NCI-H446 treated with DMSO at 0.1 percent for 48 hours (cell line): ENCODE results near the gene RPTOR.
A peak's percentile ranks its signal among the peaks of the same experiment; 100 is the strongest.

ENCODE experiments used
- DNase-seq: peaks from one replicate; lab custom pipeline; 2025; lab: John Stamatoyannopoulos, UW

The RPTOR gene

DNA sequence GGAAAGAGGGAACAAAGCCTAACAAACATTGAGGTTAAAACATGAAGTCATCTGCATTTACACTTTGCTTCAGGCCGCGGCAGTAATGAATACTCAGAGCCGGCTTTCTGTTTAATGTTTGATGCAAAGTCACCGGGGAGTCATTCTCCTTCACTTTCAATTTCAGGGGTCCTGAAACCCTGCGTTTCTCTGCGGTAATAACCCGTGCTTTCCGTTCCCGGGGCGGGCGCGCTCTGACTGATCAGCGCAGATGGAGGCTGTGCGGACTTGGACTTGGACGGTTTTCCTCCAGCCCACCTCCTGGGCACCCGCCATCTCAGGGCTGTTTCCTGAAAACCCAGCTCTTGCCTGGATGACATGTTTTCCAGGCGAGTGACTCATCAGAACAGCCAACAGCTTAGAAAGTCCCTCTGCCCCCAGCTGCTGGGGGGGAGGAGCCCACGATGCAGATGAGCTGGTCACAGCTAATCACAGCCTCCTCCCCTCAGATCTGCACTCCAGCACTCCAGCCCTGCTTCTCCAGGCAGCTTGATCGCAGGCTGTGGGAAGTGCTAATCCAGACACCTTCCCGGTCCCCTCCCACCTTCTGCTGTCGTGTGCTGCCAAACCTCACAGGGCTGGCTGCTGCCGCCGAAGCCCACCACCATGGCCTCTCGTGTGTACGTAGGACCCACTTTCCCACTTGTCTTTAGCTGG lies 288.4 kb downstream of the RPTOR start:
- DNase-seq, result peak; percentile 99

- DNase-seq, result peak; percentile 80
Measured at GRCh38 chr17:80833952-80834892, 289.6 kb downstream of the RPTOR start.

- peak; percentile 16 for DNase-seq
Measured at GRCh38 chr17:80834893-80835275, 290.2 kb downstream of the RPTOR start.

GRCh38 chr17:80835816-80836657 lies 291.4 kb downstream of the RPTOR start:
- DNase-seq, result no peak

DNA sequence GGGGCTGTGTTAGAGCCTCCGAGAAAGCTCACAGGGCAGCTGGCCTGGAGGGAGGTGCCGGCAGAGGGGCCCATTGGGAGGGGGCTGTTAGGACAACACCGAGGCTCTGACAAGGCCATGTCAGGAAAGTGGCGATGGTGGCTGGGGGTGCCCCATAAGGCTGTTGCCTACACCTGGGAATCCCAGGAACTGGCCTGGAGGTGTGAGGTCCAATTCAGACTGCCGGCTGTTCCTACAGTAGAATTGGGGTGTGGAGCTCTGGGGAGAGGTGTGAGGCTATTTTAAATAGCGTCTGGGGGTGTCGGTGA lies 292.0 kb downstream of the RPTOR start:
- no peak for DNase-seq

DNA sequence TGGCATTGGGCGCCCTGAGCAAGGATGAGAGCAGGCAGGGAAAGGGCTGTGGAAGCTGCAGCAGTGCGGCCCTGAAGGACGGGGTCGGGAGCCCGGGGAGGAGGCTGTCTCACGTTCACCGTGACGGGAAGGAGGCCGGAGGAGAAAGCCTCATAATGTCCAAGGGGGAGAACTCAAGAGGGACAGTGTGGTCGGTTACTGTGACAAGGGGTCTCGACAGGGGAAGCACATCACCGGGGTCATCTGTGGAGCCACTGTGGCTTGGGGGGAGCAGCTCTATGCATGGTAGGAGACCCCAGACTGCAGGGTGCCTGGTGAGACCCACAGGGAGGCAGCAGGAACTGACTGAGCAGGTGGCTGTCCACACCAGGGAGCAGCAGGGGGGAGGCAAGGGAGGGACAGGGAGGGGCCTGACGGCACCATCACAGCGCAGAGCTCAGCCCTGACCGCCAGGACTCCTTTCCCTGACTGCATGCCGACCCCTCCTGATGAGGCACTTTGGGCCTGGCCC lies 292.4 kb downstream of the RPTOR start:
- no peak for DNase-seq

DNA sequence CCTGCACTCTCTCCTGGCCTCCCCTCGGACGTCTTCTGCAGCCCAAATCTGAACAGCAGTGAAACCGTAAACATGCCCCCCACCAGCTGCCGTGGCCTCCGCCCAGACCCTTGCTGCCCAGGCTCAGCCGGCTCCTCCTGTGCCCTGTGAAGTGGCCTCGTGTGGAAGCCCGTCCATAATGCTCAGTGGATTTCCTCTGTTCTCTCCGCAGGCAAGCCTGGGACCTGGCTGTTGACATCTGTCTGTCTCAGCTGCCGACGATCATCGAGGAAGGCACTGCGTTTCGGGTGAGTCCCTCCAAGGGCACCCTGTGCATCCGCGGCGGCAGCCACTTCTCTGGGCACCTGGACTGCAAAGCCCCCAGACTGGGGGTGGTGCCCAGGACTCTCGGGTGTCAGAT lies 293.1 kb downstream of the RPTOR start:
- no peak for DNase-seq

DNA sequence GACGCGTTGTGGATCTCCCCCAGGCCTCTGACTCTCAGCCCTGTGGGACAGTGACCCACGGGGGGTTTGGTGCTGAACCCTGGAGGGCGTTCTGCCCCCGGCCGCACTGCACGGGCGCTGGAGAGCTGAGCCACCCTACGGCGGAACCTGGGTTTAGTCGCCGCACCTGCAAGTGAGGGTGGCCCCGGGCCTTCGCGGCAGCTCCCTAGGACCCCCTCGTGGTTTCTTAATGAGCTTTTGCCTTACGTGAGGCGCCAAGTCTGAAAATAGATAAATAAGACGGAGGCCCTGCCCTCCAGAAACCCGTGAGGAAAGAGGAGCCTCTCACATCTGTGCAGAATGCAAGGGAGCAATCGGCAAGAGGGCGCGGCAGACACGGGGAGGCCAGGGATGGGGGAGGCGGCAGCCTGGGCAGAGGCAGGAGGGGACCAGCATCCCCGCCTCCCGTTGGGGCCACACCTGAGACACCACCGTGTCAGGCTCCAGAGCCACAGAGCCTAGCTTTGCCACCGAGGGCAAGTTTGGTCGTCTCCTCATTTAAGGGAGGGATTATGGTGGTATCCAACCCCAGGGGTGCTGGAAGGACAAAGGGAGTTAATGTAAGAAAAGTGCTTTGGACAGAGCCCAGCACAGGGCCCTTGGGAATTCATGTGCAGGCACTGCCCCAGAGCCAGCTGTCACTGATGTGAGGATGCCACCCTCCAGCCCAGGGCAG lies 293.8 kb downstream of the RPTOR start:
- peak; percentile 13 for DNase-seq

GRCh38 chr17:80839026-80839345 lies 294.3 kb downstream of the RPTOR start:
- no peak for DNase-seq

DNA sequence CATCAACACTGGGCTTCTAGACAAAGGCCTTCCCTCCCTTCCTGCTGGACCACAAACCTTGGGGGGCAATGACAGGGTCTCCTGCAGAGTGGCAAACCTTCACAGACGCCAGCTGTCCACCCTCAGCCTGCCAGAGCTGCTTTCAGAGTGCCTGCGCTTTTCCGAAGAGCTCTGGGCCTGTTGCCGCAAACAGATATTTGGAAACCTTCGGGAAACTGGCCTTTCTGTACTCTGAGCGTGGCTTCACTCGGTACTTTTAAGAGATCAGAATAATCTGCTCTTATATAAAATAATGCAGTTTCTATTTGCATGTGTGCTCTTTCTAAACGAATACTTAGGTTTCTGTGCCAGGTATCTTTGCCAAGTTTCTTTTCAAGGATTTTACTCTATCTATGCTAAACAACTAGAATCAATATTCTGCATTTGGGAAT lies 294.9 kb downstream of the RPTOR start:
- peak; percentile 91 for DNase-seq

DNA sequence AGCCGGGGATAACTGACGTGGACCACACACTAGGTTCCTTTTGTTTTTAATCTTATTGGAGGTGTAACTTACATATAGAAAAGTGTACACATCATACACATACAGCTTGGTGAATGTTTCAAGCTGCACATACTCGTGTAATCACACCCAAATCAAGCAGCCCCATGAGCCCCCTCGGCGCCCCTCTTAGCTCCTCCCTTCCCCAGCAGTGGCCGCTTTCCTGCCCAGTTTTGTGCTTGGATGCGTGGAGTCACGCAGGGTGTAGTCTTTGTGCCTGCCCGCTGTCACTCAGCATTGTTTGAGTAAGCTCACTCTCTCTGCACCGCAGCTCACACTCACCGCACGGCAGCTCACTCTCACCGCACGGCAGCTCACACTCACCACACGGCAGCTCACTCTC lies 295.3 kb downstream of the RPTOR start:
- no peak for DNase-seq

GRCh38 chr17:80842456-80843013 lies 297.9 kb downstream of the RPTOR start:
- no peak for DNase-seq

DNA sequence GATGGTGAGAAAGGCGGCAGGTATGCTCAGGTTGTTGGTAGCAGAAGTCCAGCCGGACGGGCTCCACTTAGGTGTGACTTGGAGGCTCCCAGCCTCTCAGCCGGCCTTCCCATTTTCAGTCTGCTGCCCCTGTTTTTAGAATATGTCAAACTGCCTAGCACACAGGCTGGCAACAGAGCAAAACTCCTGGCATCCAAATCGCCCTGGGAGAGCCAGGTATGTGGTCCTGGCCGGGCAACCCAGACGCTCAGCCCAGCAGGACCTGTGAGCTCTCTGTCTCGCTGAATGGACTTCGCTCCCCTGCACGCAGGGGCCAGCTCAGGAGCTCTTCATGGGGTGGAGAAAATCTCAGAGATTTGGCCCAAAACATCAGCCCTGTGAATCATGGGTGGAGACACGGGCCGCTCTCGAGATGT lies 299.1 kb downstream of the RPTOR start:
- no peak for DNase-seq

DNA sequence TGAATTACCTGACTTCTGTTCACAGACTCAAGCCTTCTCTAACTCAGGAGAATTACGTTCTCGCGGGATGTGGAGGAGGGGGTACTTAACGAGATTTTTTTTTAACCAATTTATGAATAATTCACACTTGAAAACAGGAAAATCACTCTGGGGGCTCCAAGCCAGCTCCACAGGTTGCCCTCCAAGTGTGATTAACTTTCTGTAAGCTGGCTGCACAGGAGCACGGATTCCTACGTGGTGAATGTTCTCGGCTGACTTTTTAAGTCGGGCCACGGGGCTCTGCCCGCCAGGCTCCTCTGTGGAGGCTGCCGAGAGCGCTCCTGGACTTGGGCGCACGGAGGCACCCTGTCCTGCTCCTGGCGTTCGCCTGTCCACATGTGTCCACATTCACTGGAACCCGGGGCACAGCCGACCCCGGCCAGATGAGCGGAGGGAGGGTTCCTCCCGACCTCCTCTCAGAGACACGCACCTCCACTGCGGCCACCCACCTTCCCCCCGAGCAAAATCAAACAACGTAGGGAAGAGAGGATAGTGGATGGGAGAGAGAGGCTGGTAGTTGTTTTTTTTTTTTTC lies 299.9 kb downstream of the RPTOR start:
- no peak for DNase-seq

GRCh38 chr17:80845069-80845862 lies 300.6 kb downstream of the RPTOR start:
- no peak for DNase-seq

- no peak for DNase-seq
Measured at GRCh38 chr17:80845863-80846671, 301.4 kb downstream of the RPTOR start.

DNA sequence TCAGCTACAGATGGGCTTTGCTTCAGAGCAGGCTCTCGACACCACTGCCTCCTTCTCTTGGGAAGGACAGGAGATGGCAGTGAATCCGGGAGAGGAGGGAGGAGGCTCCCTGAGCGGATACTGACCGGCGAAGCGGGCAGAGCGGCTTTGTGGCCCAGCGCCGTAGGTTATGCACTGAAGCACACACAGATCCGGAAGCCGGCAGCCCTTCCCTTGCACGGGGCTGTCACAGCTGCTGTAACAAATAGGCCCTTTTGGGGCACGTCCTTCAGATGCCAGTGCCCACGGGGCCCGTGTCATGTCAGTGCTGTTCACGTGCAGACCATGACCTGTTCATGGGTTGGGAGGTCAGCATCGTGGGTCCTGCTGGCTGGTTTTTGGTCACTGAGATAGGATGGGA lies 302.3 kb downstream of the RPTOR start:
- no peak for DNase-seq

- DNase-seq, result no peak
Measured at GRCh38 chr17:80847496-80848230, 303.0 kb downstream of the RPTOR start.
